HCT116 (cell line): Measurements from ENCODE around the gene PYCR2. TPM values are rescaled to one million over a fixed set of nuclear protein-coding genes. Genes with fewer than 3 reads are reported as not detected.

Experiments
- ATAC-seq: fragments of 200-7000 bp; cut with Tn5 transposase; 2 replicates; pipeline ENCODE4 v1.9.1; 2020; ENCODE audit warnings: mild to moderate bottlenecking, moderate library complexity
- BruUV-seq: library from RNA; stranded (reverse); fragments of 400-500 nt; replicated peaks from 2 replicates; lab custom pipeline; 2021; lab: Mats Ljungman, UMichigan
- CTCF ChIA-PET: fragments of 300-600 bp; sonication (Branson Sonifier 250); formaldehyde crosslinking; loops from one replicate; lab custom pipeline; 2021; ENCODE audit warnings: antibody characterized with exemption; lab: Charles Lee
- POLR2A ChIA-PET: fragments of 300-600, 350-600 bp; sonication (Branson Sonifier 250); formaldehyde crosslinking; loops from one replicate; lab custom pipeline; 2021; ENCODE audit warnings: antibody characterized with exemption; lab: Charles Lee
- RAD21 ChIA-PET, 2 experiments: fragments of 300-600 bp; sonication (Branson Sonifier 250); formaldehyde crosslinking; loops; one replicate each; lab custom pipeline; 2023; ENCODE audit warnings: low total read pairs in 2 of 2; ENCODE audit not compliant: uncharacterized antibody in 2 of 2, unreplicated experiment in 2 of 2, low non-redundant PET in 1 of 2; lab: Charles Lee
- DNase-seq: peaks from one replicate; pipeline ENCODE4 v3.0.0-alpha.2; 2010; ENCODE audit warnings: low read depth, low spot score
- H2AFZ ChIP-seq: fragments of 200-600 bp; shearing (Covaris generic), sonication (generic); 2 replicates; pipeline ENCODE4 v1.6.1; 2017; ENCODE audit warnings: low read depth, mixed run types, mixed read lengths, antibody characterized with exemption, low read length; ENCODE audit not compliant: poor library complexity, severe bottlenecking
- H3K27ac ChIP-seq: 2 replicates; pipeline ENCODE4 v1.5.1; 2012; ENCODE audit warnings: low read depth, low read length
- H3K27me3 ChIP-seq: fragments of 200-600 bp; sonication (generic); 2 replicates; pipeline ENCODE4 v1.6.1; 2016; ENCODE audit warnings: mixed run types, low read length, mixed read lengths; ENCODE audit not compliant: insufficient read depth
- H3K36me3 ChIP-seq, 2 experiments: fragments of 200-500 bp in 1 of 2; fragments of 200-600 bp in 1 of 2; sonication (Bioruptor generic) in 1 of 2; sonication (generic) in 1 of 2; 2 replicates each; pipeline versions ENCODE4 v1.5.1 to v1.6.1; 2014 to 2016; ENCODE audit warnings: low read length in 2 of 2, inconsistent platforms in 1 of 2, mixed read lengths in 1 of 2, mixed run types in 1 of 2; ENCODE audit not compliant: insufficient read depth in 2 of 2, control insufficient read depth in 1 of 2
- H3K4me1 ChIP-seq, 2 experiments: fragments of 200-600 bp in 1 of 2; sonication (generic) in 1 of 2; 2 replicates each; pipeline versions ENCODE4 v1.5.1 to v1.6.1; 2012 to 2017; ENCODE audit warnings: low read length in 2 of 2, inconsistent platforms in 1 of 2, mild to moderate bottlenecking in 1 of 2, mixed read lengths in 1 of 2, mixed run types in 1 of 2, moderate library complexity in 1 of 2; ENCODE audit not compliant: insufficient read depth in 2 of 2, control insufficient read depth in 1 of 2
- H3K4me2 ChIP-seq: fragments of 200-600 bp; sonication (generic); 2 replicates; pipeline ENCODE4 v1.6.1; 2017; ENCODE audit warnings: mixed run types, low read length, mixed read lengths
- H3K4me3 ChIP-seq, 2 experiments: fragments of 200-600 bp in 1 of 2; sonication (generic) in 1 of 2; replicated peaks in 1 of 2; 2 replicates each; pipeline ENCODE4 v1.5.1; 2011 to 2016; ENCODE audit warnings: low read length in 2 of 2, control low read depth in 1 of 2, low read depth in 1 of 2, mild to moderate bottlenecking in 1 of 2, mixed read lengths in 1 of 2, mixed run types in 1 of 2
- H3K79me2 ChIP-seq: fragments of 200-600 bp; sonication (generic); 2 replicates; pipeline ENCODE4 v1.6.1; 2017; ENCODE audit warnings: mild to moderate bottlenecking, mixed run types, low read length, moderate library complexity, mixed read lengths; ENCODE audit not compliant: insufficient read depth
- H3K9ac ChIP-seq: fragments of 200-600 bp; sonication (generic); 2 replicates; pipeline ENCODE4 v1.6.1; 2016; ENCODE audit warnings: low read length, mixed read lengths
- H3K9me2 ChIP-seq: fragments of 200-600 bp; sonication (generic), shearing (Covaris generic); 2 replicates; pipeline ENCODE4 v1.6.1; 2017; ENCODE audit warnings: mixed run types, mild to moderate bottlenecking, moderate library complexity; ENCODE audit not compliant: insufficient read depth
- H3K9me3 ChIP-seq, 2 experiments: fragments of 200-500 bp in 1 of 2; fragments of 200-600 bp in 1 of 2; sonication (Bioruptor generic) in 1 of 2; sonication (generic) in 1 of 2; 2 replicates each; pipeline ENCODE4 v1.6.1; 2014 to 2017; ENCODE audit warnings: low read length in 2 of 2, mixed read lengths in 2 of 2, inconsistent platforms in 1 of 2, low read depth in 1 of 2, mild to moderate bottlenecking in 1 of 2, mixed run types in 1 of 2, moderate library complexity in 1 of 2; ENCODE audit not compliant: control insufficient read depth in 1 of 2, insufficient read depth in 1 of 2
- H4K20me1 ChIP-seq: fragments of 200-600 bp; sonication (generic), shearing (Covaris generic); 2 replicates; pipeline ENCODE4 v1.6.1; 2017; ENCODE audit warnings: mixed run types, mild to moderate bottlenecking, moderate library complexity; ENCODE audit not compliant: insufficient read depth
- CBX3 ChIP-seq: IDR thresholded peaks from 2 replicates; pipeline ENCODE4 v1.6.1; 2012; ENCODE audit warnings: low read depth
- EZH2phosphoT487 ChIP-seq: fragments of 200-600 bp; IDR thresholded peaks from 2 replicates; pipeline ENCODE4 v1.6.1; 2018; ENCODE audit warnings: antibody characterized with exemption, borderline replicate concordance
- POLR2A ChIP-seq: IDR thresholded peaks from 2 replicates; pipeline ENCODE4 v1.7.0; 2011; ENCODE audit warnings: borderline replicate concordance; ENCODE audit not compliant: insufficient read depth, insufficient read length; ENCODE audit errors: extremely low read depth
- SP1 ChIP-seq: IDR thresholded peaks from 2 replicates; pipeline ENCODE4 v1.6.1; 2012; ENCODE audit warnings: low read depth
- ZBTB33 ChIP-seq: IDR thresholded peaks from 2 replicates; pipeline ENCODE4 v1.6.1; 2011; ENCODE audit warnings: mild to moderate bottlenecking, low read length, moderate library complexity; ENCODE audit not compliant: insufficient replicate concordance; ENCODE audit errors: extremely low read depth
- ZNF274 ChIP-seq: fragments of 200-500 bp; sonication (Bioruptor generic); IDR thresholded peaks from 2 replicates; pipeline ENCODE4 v1.6.1; 2014; ENCODE audit warnings: mild to moderate bottlenecking, low read depth, low read length, inconsistent platforms
- intact Hi-C: fragments of 100-400 bp; cut with micrococcal nuclease; formaldehyde crosslinking; loops from 2 replicates; pipeline ENCODE4 v1.10.0; 2022
- microRNA-seq: library from miRNA; unstranded; fragments of <30 nt; microRNA quantifications from one replicate; pipeline ENCODE4, GENCODE V29; 2016; ENCODE audit warnings: borderline number of aligned reads
- total RNA-seq: library from RNA; stranded (reverse); gene quantifications from one replicate; pipeline ENCODE4 v1.2.1, GENCODE V29; 2021; ENCODE audit not compliant: unreplicated experiment

The PYCR2 gene
- total RNA-seq, 1 experiment from 2014 or later, result 107 TPM

GRCh38 chr1:225870911-225871310, 53.1 kb downstream of the PYCR2 start:
- peaks cover 38 to 55% of the 10 kb centered on the region in 2 experiments for H3K4me1 ChIP-seq
- no peak overlapping the region for H3K27ac ChIP-seq
- H3K4me2 ChIP-seq, result no peak overlapping the region; the same call in 1 of the 2 replicates
- H3K9ac ChIP-seq, result no peak overlapping the region
- POLR2A ChIA-PET, result interaction anchor here (1.5 kb wide), 1 partner anchor 12 kb away, joined by 3 read pairs; the partner anchor contains the start of gene TMEM63A
- no peak for ATAC-seq
- CTCF ChIA-PET, result interaction anchor here (1.0 kb wide), 1 partner anchor 117 kb away, joined by 3 read pairs; no protein-coding TSS in a partner anchor
- H3K36me3 ChIP-seq, result peaks cover 3 to 13% of the 10 kb centered on the region in 2 experiments; a peak in 2 of 4 replicates
- no peaks in the 10 kb centered on the region for H3K9me2 ChIP-seq
- no peaks in the 10 kb centered on the region for H3K79me2 ChIP-seq
- intact Hi-C loops, result no loop called here
- RAD21 ChIA-PET, result no interaction called here
- H2AFZ ChIP-seq, result no peak overlapping the region
- H3K4me3 ChIP-seq, result no peak overlapping the region
- no peaks in the 10 kb centered on the region for H3K9me3 ChIP-seq
- no peak for TF ChIP-seq ZBTB33
- no peak for TF ChIP-seq ZNF274
- no peak for TF ChIP-seq EZH2phosphoT487
- TF ChIP-seq POLR2A, result no peak
- no peak for TF ChIP-seq SP1
- TF ChIP-seq CBX3, result no peak
- BruUV-seq, result no TSS peak
- no peaks in the 10 kb centered on the region for H3K27me3 ChIP-seq
- no peaks in the 10 kb centered on the region for H4K20me1 ChIP-seq
- DNase-seq, result no peak

Small RNAs within 50 kb of the gene (microRNA-seq; reads per million reads assigned to microRNA genes)
- not detected for gene MIR6741

Other genes starting within 250 kb of the PYCR2 start
- 220 TPM for gene SRP9, start 146.4 kb downstream of the PYCR2 start, total RNA-seq
- gene EPHX1, start 114.1 kb downstream of the PYCR2 start, total RNA-seq, result 44.6 TPM
- gene TMEM63A, start 41.9 kb downstream of the PYCR2 start, total RNA-seq, result 24.4 TPM
- 0.64 TPM for gene LEFTY1, start 35.1 kb downstream of the PYCR2 start, total RNA-seq
- gene LEFTY2, start 17.0 kb upstream of the PYCR2 start, total RNA-seq, result not detected
- gene SDE2, start 75.1 kb upstream of the PYCR2 start, total RNA-seq, result 22.5 TPM
- 386 TPM for gene H3-3A, start 138.5 kb upstream of the PYCR2 start, total RNA-seq